WTC11 (cell line): ENCODE data around the gene CENPB. TPM values are rescaled to one million over a fixed set of nuclear protein-coding genes. Genes with fewer than 3 reads are reported as not detected.

Experiments used
- ATAC-seq: fragments of 200-7000 bp; cut with Tn5 transposase; 2 replicates; pipeline ENCODE4 v1.10.0; 2021; ENCODE audit warnings: mild to moderate bottlenecking, moderate library complexity
- CTCF ChIA-PET: fragments of 300-600 bp; sonication (Branson Sonifier 250); formaldehyde crosslinking; loops from one replicate; lab custom pipeline; 2021; ENCODE audit warnings: antibody characterized with exemption; lab: Charles Lee
- POLR2A ChIA-PET: fragments of 350-600 bp; sonication (Branson Sonifier 250); formaldehyde crosslinking; loops from one replicate; lab custom pipeline; 2021; ENCODE audit warnings: antibody characterized with exemption; lab: Charles Lee
- DNase-seq: peaks from one replicate; pipeline ENCODE4 v3.0.0; 2021; ENCODE audit warnings: low spot score
- H3K27ac Mint-ChIP-seq: 2 replicates; pipeline ENCODE4 v1.8.0; 2021; ENCODE audit warnings: mixed read lengths
- H3K27me3 Mint-ChIP-seq: 2 replicates; pipeline ENCODE4 v1.8.0; 2021; ENCODE audit warnings: low read depth, mild to moderate bottlenecking, moderate library complexity, mixed read lengths
- H3K36me3 Mint-ChIP-seq: 2 replicates; pipeline ENCODE4 v1.8.0; 2021; ENCODE audit warnings: mixed read lengths
- H3K4me1 Mint-ChIP-seq: 2 replicates; pipeline ENCODE4 v1.8.0; 2022; ENCODE audit warnings: mixed read lengths
- H3K4me3 Mint-ChIP-seq: 2 replicates; pipeline ENCODE4 v1.8.0; 2021; ENCODE audit warnings: mild to moderate bottlenecking, moderate library complexity, mixed read lengths
- H3K9me3 Mint-ChIP-seq: 2 replicates; pipeline ENCODE4 v1.8.0; 2021; ENCODE audit warnings: mixed read lengths
- AFF4 ChIP-seq: sonication (generic); formaldehyde crosslinking; IDR thresholded peaks from 2 replicates; pipeline ENCODE4 v1.8.1; 2023; ENCODE audit warnings: mild to moderate bottlenecking, missing genetic modification reagents, borderline replicate concordance
- ARID4B ChIP-seq: sonication (generic); formaldehyde crosslinking; IDR thresholded peaks from 2 replicates; pipeline ENCODE4 v1.8.0; 2023; ENCODE audit warnings: missing genetic modification reagents, mild to moderate bottlenecking, borderline replicate concordance
- ATF3 ChIP-seq: sonication (generic); formaldehyde crosslinking; conservative IDR thresholded peaks from 2 replicates; pipeline ENCODE4 v1.8.1; 2022; ENCODE audit warnings: mild to moderate bottlenecking, missing genetic modification reagents
- CDX4 ChIP-seq: fragments of 250-450 bp; sonication (Bioruptor Pico); IDR thresholded peaks from 2 replicates; pipeline ENCODE4 v1.9.0; 2021; ENCODE audit warnings: moderate library complexity, mild to moderate bottlenecking, inconsistent platforms, borderline replicate concordance
- MLX ChIP-seq: sonication (generic); formaldehyde crosslinking; IDR thresholded peaks from 2 replicates; pipeline ENCODE4 v1.8.1; 2023; ENCODE audit warnings: mild to moderate bottlenecking, missing genetic modification reagents, moderate library complexity
- NFE2L1 ChIP-seq: sonication (generic); formaldehyde crosslinking; IDR thresholded peaks from 2 replicates; pipeline ENCODE4 v1.8.1; 2023; ENCODE audit warnings: missing genetic modification reagents
- PREB ChIP-seq: sonication (generic); formaldehyde crosslinking; IDR thresholded peaks from 2 replicates; pipeline ENCODE4 v1.8.1; 2022; ENCODE audit warnings: mild to moderate bottlenecking, missing genetic modification reagents, moderate library complexity, borderline replicate concordance
- STAT6 ChIP-seq: sonication (generic); formaldehyde crosslinking; conservative IDR thresholded peaks from 2 replicates; pipeline ENCODE4 v1.8.1; 2023; ENCODE audit warnings: mild to moderate bottlenecking, low read depth, missing genetic modification reagents, moderate library complexity
- USF1 ChIP-seq: sonication (generic); formaldehyde crosslinking; IDR thresholded peaks from 2 replicates; pipeline ENCODE4 v1.8.0; 2022; ENCODE audit warnings: mild to moderate bottlenecking, missing genetic modification reagents
- ZNF317 ChIP-seq: sonication (generic); formaldehyde crosslinking; IDR thresholded peaks from 2 replicates; pipeline ENCODE4 v1.8.1; 2023; ENCODE audit warnings: low read depth, mild to moderate bottlenecking, moderate library complexity, missing genetic modification reagents, borderline replicate concordance
- ZNF512 ChIP-seq: sonication (generic); formaldehyde crosslinking; IDR thresholded peaks from 2 replicates; pipeline ENCODE4 v1.8.1; 2022; ENCODE audit warnings: missing genetic modification reagents, borderline replicate concordance
- total RNA-seq: library from RNA; stranded (reverse); gene quantifications from 3 replicates; pipeline ENCODE4 v1.2.3, GENCODE V29; 2021

CENPB gene
- total RNA-seq, 1 experiment from 2014 or later: 58.7 TPM

GRCh38 chr20:3783068-3783489, 3.5 kb downstream of the CENPB start:
- POLR2A ChIA-PET: no interaction called here

GRCh38 chr20:3782597-3782996, 3.9 kb downstream of the CENPB start:
- DNase-seq (no peak), ATAC-seq (no peak)
- H3K27ac Mint-ChIP-seq: peak overlapping the region; percentile 60; the same call in 1 of the 2 replicates
- H3K27me3 Mint-ChIP-seq: peaks cover 33% of the 10 kb centered on the region
- ChIA-PET POLR2A (no interaction called here), CTCF (interaction anchor here (2.8 to 2.9 kb wide), 2 partner anchors 14 to 66 kb away, joined by 16 to 53 read pairs; partner anchors contain the start of gene ADISSP)
- H3K4me3 Mint-ChIP-seq: no peak overlapping the region
- H3K9me3 Mint-ChIP-seq: no peaks in the 10 kb centered on the region
- H3K4me1 Mint-ChIP-seq: peaks cover 37% of the 10 kb centered on the region
- H3K36me3 Mint-ChIP-seq: peaks cover 4% of the 10 kb centered on the region; the same call in 1 of the 2 replicates
- TF ChIP-seq NFE2L1 (CRISPR knock-in tag) (no peak), MLX (CRISPR knock-in tag) (no peak), USF1 (no peak), ZNF512 (CRISPR knock-in tag) (no peak), ARID4B (CRISPR knock-in tag) (no peak), PREB (no peak), ZNF317 (CRISPR knock-in tag) (no peak), STAT6 (CRISPR knock-in tag) (no peak), ATF3 (CRISPR knock-in tag) (no peak), CDX4 (CRISPR knock-in tag) (no peak)

More at GRCh38 chr20:3783068-3783489, 3.5 kb downstream of the CENPB start:
- H3K36me3 Mint-ChIP-seq: peaks cover 4% of the 10 kb centered on the region; the same call in 1 of the 2 replicates
- no peak overlapping the region; the same call in 1 of the 2 replicates for H3K27ac Mint-ChIP-seq
- no peak for TF ChIP-seq AFF4 (CRISPR knock-in tag)
- DNase-seq (no peak), ATAC-seq (no peak)
- CTCF ChIA-PET: interaction anchor here (1.7 to 2.9 kb wide), 3 partner anchors 15 to 67 kb away, joined by 5 to 53 read pairs (median 16); partner anchors contain the start of gene ADISSP
- peaks cover 37% of the 10 kb centered on the region for H3K4me1 Mint-ChIP-seq
- H3K27me3 Mint-ChIP-seq: peaks cover 38% of the 10 kb centered on the region
- H3K4me3 Mint-ChIP-seq: no peak overlapping the region
- H3K9me3 Mint-ChIP-seq: no peaks in the 10 kb centered on the region
